Bronchial epithelial cell (primary cell): ENCODE results near the gene B4GALT5. TPM values are rescaled to one million over a fixed set of nuclear protein-coding genes. Genes with fewer than 3 reads are reported as not detected.

Experiments used
- DNase-seq: peaks from one replicate; pipeline ENCODE4 v3.0.0-alpha.2; 2010; ENCODE audit warnings: low read depth
- FAIRE-seq: peaks from 2 replicates; lab custom pipeline; 2011; peaks lifted over from hg19 to GRCh38; lab: Jason Lieb, UNC
- H3K27me3 ChIP-seq: 2 replicates; pipeline ENCODE4 v1.5.1; 2011; ENCODE audit warnings: low read length; ENCODE audit not compliant: control insufficient read depth, insufficient read depth
- H3K36me3 ChIP-seq: 2 replicates; pipeline ENCODE4 v1.5.1; 2011; ENCODE audit warnings: low read length; ENCODE audit not compliant: control insufficient read depth, insufficient read depth
- H3K4me3 ChIP-seq: 2 replicates; pipeline ENCODE4 v1.5.1; 2011; ENCODE audit warnings: mild to moderate bottlenecking, low read depth, low read length, control low read depth
- CTCF ChIP-seq: IDR thresholded peaks from 2 replicates; pipeline ENCODE4 v1.5.1; 2011; ENCODE audit warnings: mild to moderate bottlenecking, moderate library complexity, low read length, control low read depth, inconsistent platforms; ENCODE audit not compliant: insufficient read depth, severe bottlenecking
- total RNA-seq: library from RNA; depleted of rRNA; stranded (reverse); fragments of >200 nt; gene quantifications from 2 replicates; pipeline ENCODE4 v1.2.1, GENCODE V29; 2014

B4GALT5 gene
- total RNA-seq, 1 donor from 2014 or later = 9.7 TPM

- FAIRE-seq = no peak
- H3K36me3 ChIP-seq = peaks cover 17% of the 10 kb centered on the region
- no peak overlapping the region for H3K4me3 ChIP-seq
- no peaks in the 10 kb centered on the region for H3K27me3 ChIP-seq
- no peak for DNase-seq
- TF ChIP-seq CTCF = no peak
These were observed 66.1 kb downstream of the B4GALT5 start for GRCh38 chr20:49647550-49647949.

GRCh38 chr20:49646528-49646927 is 67.2 kb downstream of the B4GALT5 start:
- DNase-seq = no peak
- TF ChIP-seq CTCF = no peak
- no peak for FAIRE-seq
- H3K27me3 ChIP-seq = no peaks in the 10 kb centered on the region
- peaks cover 23% of the 10 kb centered on the region for H3K36me3 ChIP-seq
- no peak overlapping the region for H3K4me3 ChIP-seq

GRCh38 chr20:49646126-49646525 is 67.6 kb downstream of the B4GALT5 start:
- no peak for DNase-seq
- Histone ChIP-seq H3K4me3 (no peak overlapping the region), H3K36me3 (peaks cover 27% of the 10 kb centered on the region), H3K27me3 (no peaks in the 10 kb centered on the region)
- TF ChIP-seq CTCF = no peak
- FAIRE-seq = no peak

- no peaks in the 10 kb centered on the region for H3K27me3 ChIP-seq
- FAIRE-seq (no peak), DNase-seq (no peak)
- TF ChIP-seq CTCF = no peak
- peaks cover 29% of the 10 kb centered on the region for H3K36me3 ChIP-seq
- H3K4me3 ChIP-seq = no peak overlapping the region
These were observed 68.6 kb downstream of the B4GALT5 start for GRCh38 chr20:49644980-49645565.

GRCh38 chr20:49642816-49643215 is 70.9 kb downstream of the B4GALT5 start:
- Histone ChIP-seq H3K4me3 (no peak overlapping the region), H3K36me3 (peaks cover 30% of the 10 kb centered on the region), H3K27me3 (no peaks in the 10 kb centered on the region)
- DNase-seq = no peak
- FAIRE-seq = no peak
- no peak for TF ChIP-seq CTCF
